Hepatocyte (in vitro differentiated cells): Measurements from ENCODE around the gene CERS1. TPM values are rescaled to one million over a fixed set of nuclear protein-coding genes. Genes with fewer than 3 reads are reported as not detected.

ENCODE experiments used
- DNase-seq: peaks from one replicate; pipeline ENCODE4 v3.0.0-alpha.2; 2016; ENCODE audit warnings: low spot score
- H2AFZ ChIP-seq: fragments of 200-600 bp; sonication (generic); 2 replicates; pipeline ENCODE4 v1.6.0; 2016; ENCODE audit warnings: antibody characterized with exemption, mild to moderate bottlenecking
- H3K27ac ChIP-seq: fragments of 200-600 bp; sonication (generic); 2 replicates; pipeline ENCODE4 v1.5.1; 2016; ENCODE audit warnings: mild to moderate bottlenecking
- H3K27me3 ChIP-seq: fragments of 200-600 bp; sonication (generic); 2 replicates; pipeline ENCODE4 v1.6.1; 2016
- H3K36me3 ChIP-seq: fragments of 200-600 bp; sonication (generic); replicated peaks from 2 replicates; pipeline ENCODE4 v1.5.1; 2016; ENCODE audit warnings: low read depth; ENCODE audit not compliant: insufficient read depth
- H3K4me1 ChIP-seq: fragments of 200-600 bp; sonication (generic); 2 replicates; pipeline ENCODE4 v1.5.1; 2016; ENCODE audit warnings: mild to moderate bottlenecking, moderate library complexity; ENCODE audit not compliant: insufficient read depth
- H3K4me2 ChIP-seq: fragments of 200-600 bp; sonication (generic); 2 replicates; pipeline ENCODE4 v1.6.0; 2016
- H3K4me3 ChIP-seq: fragments of 200-600 bp; sonication (generic); 2 replicates; pipeline ENCODE4 v1.5.1; 2016; ENCODE audit warnings: mild to moderate bottlenecking
- H3K79me2 ChIP-seq: fragments of 200-600 bp; sonication (generic); 2 replicates; pipeline ENCODE4 v1.6.0; 2017; ENCODE audit warnings: mild to moderate bottlenecking
- H3K9me2 ChIP-seq: fragments of 200-600 bp; sonication (generic); replicated peaks from 2 replicates; pipeline ENCODE4 v1.6.0; 2017; ENCODE audit warnings: mild to moderate bottlenecking; ENCODE audit not compliant: insufficient read depth
- H3K9me3 ChIP-seq: fragments of 200-600 bp; sonication (generic); 2 replicates; pipeline ENCODE4 v1.5.1; 2016; ENCODE audit warnings: low read depth, mild to moderate bottlenecking
- H4K20me1 ChIP-seq: fragments of 200-600 bp; sonication (generic); 2 replicates; pipeline ENCODE4 v1.6.0; 2016; ENCODE audit warnings: mild to moderate bottlenecking; ENCODE audit not compliant: insufficient read depth, poor library complexity, severe bottlenecking
- CTCF ChIP-seq: fragments of 200-600 bp; sonication (generic); IDR thresholded peaks from 2 replicates; pipeline ENCODE4 v1.5.1; 2016; ENCODE audit warnings: antibody characterized with exemption, mild to moderate bottlenecking; ENCODE audit not compliant: poor library complexity
- EZH2 ChIP-seq: fragments of 200-600 bp; sonication (generic); IDR thresholded peaks from 2 replicates; pipeline ENCODE4 v1.6.1; 2016; ENCODE audit warnings: antibody characterized with exemption, mild to moderate bottlenecking, borderline replicate concordance
- EZH2phosphoT487 ChIP-seq: fragments of 200-600 bp; sonication (generic); IDR thresholded peaks from one replicate; pipeline ENCODE4 v1.6.1; 2018; ENCODE audit warnings: antibody characterized with exemption, mild to moderate bottlenecking, low read depth, moderate library complexity; ENCODE audit not compliant: unreplicated experiment, severe bottlenecking
- WGBS: methylation state at CpG from one replicate; pipeline ENCODE4 v1.1.6; 2016; ENCODE audit warnings: low lambda C conversion rate; ENCODE audit errors: missing lambda C conversion rate; 5-methylcytosine and 5-hydroxymethylcytosine counted together
- polyA plus RNA-seq: library from polyadenylated mRNA; unstranded; fragments of >200 nt; fragmentation: Nextera tagmentation; extraction: Ambion mirVana; gene quantifications from 2 replicates; pipeline ENCODE4 v1.2.1, GENCODE V29; 2016
- total RNA-seq: library from RNA; depleted of rRNA; stranded (reverse); fragments of >200 nt; gene quantifications from 2 replicates; pipeline ENCODE4 v1.2.3, GENCODE V29; 2014

Gene CERS1
- total and polyA plus RNA-seq, 2 experiments from 2014 or later, result 5.3 to 5.7 TPM

GRCh38 chr19:18847549-18848463 lies 48.2 kb downstream of the CERS1 start:
- peaks cover 92% of the 10 kb centered on the region for H3K79me2 ChIP-seq

GRCh38 chr19:18846862-18847548 lies 49.0 kb downstream of the CERS1 start:
- H3K27ac ChIP-seq, result peak overlapping the region; percentile 43
- peak; percentile 89 for DNase-seq
- H3K9me2 ChIP-seq, result no peaks in the 10 kb centered on the region
- H3K79me2 ChIP-seq, result peaks cover 98% of the 10 kb centered on the region
- peak overlapping the region; percentile 15 for H3K4me2 ChIP-seq
- no peak overlapping the region for H3K4me3 ChIP-seq
- no peak overlapping the region for H2AFZ ChIP-seq
- peaks cover 95% of the 10 kb centered on the region for H4K20me1 ChIP-seq
- no peaks in the 10 kb centered on the region for H3K36me3 ChIP-seq
- WGBS, result 68% methylated on average over 19 of the region's 19 CpGs
- TF ChIP-seq EZH2, result no peak
- TF ChIP-seq CTCF, result peak; percentile 94
- H3K27me3 ChIP-seq, result no peaks in the 10 kb centered on the region
- peaks cover 16% of the 10 kb centered on the region for H3K4me1 ChIP-seq
- no peaks in the 10 kb centered on the region for H3K9me3 ChIP-seq

More at GRCh38 chr19:18847549-18848463, 48.2 kb downstream of the CERS1 start:
- peak overlapping the region; percentile 48 for H3K4me2 ChIP-seq
- H3K9me2 ChIP-seq, result no peaks in the 10 kb centered on the region
- H3K36me3 ChIP-seq, result no peaks in the 10 kb centered on the region
- peak overlapping the region; percentile 43 for H3K27ac ChIP-seq
- no peaks in the 10 kb centered on the region for H3K9me3 ChIP-seq
- peaks cover 87% of the 10 kb centered on the region for H4K20me1 ChIP-seq
- no peak overlapping the region for H2AFZ ChIP-seq
- H3K27me3 ChIP-seq, result no peaks in the 10 kb centered on the region
- peaks cover 16% of the 10 kb centered on the region for H3K4me1 ChIP-seq
- WGBS, result 74% methylated on average over 24 of the region's 24 CpGs
- TF ChIP-seq EZH2phosphoT487 (no peak), CTCF (no peak), EZH2 (no peak)
- no peak overlapping the region for H3K4me3 ChIP-seq
- no peak for DNase-seq

- Histone ChIP-seq H4K20me1 (peaks cover 96% of the 10 kb centered on the region), H3K36me3 (no peaks in the 10 kb centered on the region), H3K9me3 (no peaks in the 10 kb centered on the region), H3K27me3 (no peaks in the 10 kb centered on the region), H3K79me2 (peaks cover 98% of the 10 kb centered on the region), H2AFZ (no peak overlapping the region), H3K4me2 (no peak overlapping the region), H3K4me1 (peaks cover 16% of the 10 kb centered on the region), H3K9me2 (no peaks in the 10 kb centered on the region), H3K4me3 (no peak overlapping the region), H3K27ac (no peak overlapping the region)
- TF ChIP-seq EZH2 (no peak), EZH2phosphoT487 (no peak), CTCF (no peak)
- whole genome bisulfite sequencing, result 89% methylated on average over 12 of the region's 12 CpGs
- no peak for DNase-seq
Observed at GRCh38 chr19:18845961-18846360, 50.0 kb downstream of the CERS1 start.
